Prostate gland (tissue), 2 donors: Measurements from ENCODE around the gene UVRAG. TPM values are rescaled to one million over a fixed set of nuclear protein-coding genes. Genes with fewer than 3 reads are reported as not detected.

Experiments used
- DNase-seq: peaks from one replicate; pipeline ENCODE4 v3.0.0-alpha.2; 2019; ENCODE audit warnings: low spot score
- H3K27ac ChIP-seq, 2 donors: fragments of 200-600 bp; sonication (generic); 2 replicates each; pipeline ENCODE4 v1.5.1; 2017 to 2019
- H3K27me3 ChIP-seq: fragments of 200-600 bp; sonication (generic); replicated peaks from 2 replicates; pipeline ENCODE4 v1.5.1; 2019; ENCODE audit not compliant: insufficient read depth
- H3K36me3 ChIP-seq, 2 donors: fragments of 200-600 bp; sonication (generic); 1 replicate in 1 of 2; 2 replicates in 1 of 2; pipeline versions ENCODE4 v1.5.1 to v1.8.1; 2017 to 2019
- H3K4me1 ChIP-seq: fragments of 200-600 bp; sonication (generic); replicated peaks from 2 replicates; pipeline ENCODE4 v1.5.1; 2019
- H3K4me3 ChIP-seq, 2 donors: fragments of 200-600 bp; sonication (generic); 2 replicates each; pipeline ENCODE4 v1.5.1; 2017 to 2019
- H3K9me3 ChIP-seq: fragments of 200-600 bp; sonication (generic); 2 replicates; pipeline ENCODE4 v1.5.1; 2017
- POLR2A ChIP-seq: fragments of 450-650 bp; IDR thresholded peaks from one replicate; pipeline ENCODE4 v1.6.1; 2016; ENCODE audit warnings: antibody characterized with exemption, mild to moderate bottlenecking
- POLR2AphosphoS5 ChIP-seq: sonication (generic); formaldehyde crosslinking; IDR thresholded peaks from one replicate; pipeline ENCODE4 v1.6.1; 2017; ENCODE audit warnings: antibody characterized with exemption
- WGBS: methylation state at CpG from one replicate; pipeline ENCODE4 v1.1.5; 2018; 5-methylcytosine and 5-hydroxymethylcytosine counted together
- intact Hi-C: fragments of 100-400 bp; cut with DNase I; formaldehyde crosslinking; loops from one replicate; pipeline ENCODE4 v1.14.2; 2022
- total RNA-seq, 2 donors: library from RNA; depleted of rRNA; stranded (reverse); fragments of >200 nt; gene quantifications; one replicate each; pipeline ENCODE4 v1.1.0, GENCODE V29; 2016
- TF ChIP-seq, protein P1 (sequence below), 4 experiments: fragments of 200-600 bp in 2 of 4; fragments of 450-650 bp in 2 of 4; sonication (generic) in 2 of 4; IDR thresholded peaks; 1 replicate in 3 of 4; 2 replicates in 1 of 4; pipeline ENCODE4 v1.5.1; 2016 to 2019; ENCODE audit warnings: antibody characterized with exemption in 4 of 4, mild to moderate bottlenecking in 2 of 4, moderate library complexity in 2 of 4

UVRAG gene
- 10 to 100 TPM; 13.9 to 25.2 TPM for total RNA-seq

DNA sequence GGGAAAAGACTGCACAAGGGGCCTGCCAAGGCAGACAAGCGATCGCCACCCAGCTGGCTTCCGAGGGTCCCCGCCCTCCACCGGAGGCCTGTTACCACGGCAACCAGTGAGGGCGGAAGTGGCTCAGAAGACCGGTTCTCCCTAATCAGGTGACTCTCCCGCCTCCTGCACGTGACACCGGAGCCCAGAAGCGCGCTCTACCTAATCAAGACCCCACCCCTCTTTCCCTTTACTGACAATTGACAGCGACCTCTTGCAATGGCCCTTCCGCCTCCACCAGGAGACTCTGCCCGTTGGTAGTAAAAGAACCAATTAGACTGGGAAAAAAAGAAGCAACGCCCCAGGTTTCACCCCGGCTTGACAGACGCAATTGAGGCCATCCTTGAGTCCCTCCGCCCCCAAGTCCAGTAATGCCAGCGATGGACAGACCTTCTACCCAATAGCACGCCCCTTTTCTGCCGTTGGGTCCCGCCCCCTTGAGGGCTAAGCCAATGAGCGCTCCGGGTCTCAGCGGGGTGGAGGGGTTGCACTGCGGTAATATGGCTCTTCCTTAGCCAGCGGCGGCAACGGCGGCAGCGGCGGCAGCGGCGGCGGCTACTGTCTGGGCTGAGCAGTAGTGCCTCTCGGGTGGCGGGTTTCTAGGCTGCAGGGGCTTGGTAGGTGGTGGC lies at the start of gene UVRAG:
UVRAG (plus strand) TSS at position 534 of the 668 bp plus-strand sequence. CDS start 198 bp downstream, outside the sequence.
- peak; percentile 99 for DNase-seq
- Histone ChIP-seq H3K4me1 (peaks cover 10% of the 10 kb centered on the region), H3K27me3 (no peaks in the 10 kb centered on the region), H3K36me3 (no peaks in the 10 kb centered on the region), H3K27ac (peak within 1 kb of the TSS; percentile 85 to 92), H3K9me3 (no peaks in the 10 kb centered on the region), H3K4me3 (peak within 1 kb of the TSS; percentile 74 to 100)
- WGBS = under 1% methylated on average over 37 of the region's 39 CpGs
- intact Hi-C loops = loop anchor here (5.0 kb wide), 1 partner anchor 253 kb away; the partner anchor contains the start of gene SERPINH1
- TF ChIP-seq, protein P1, sequence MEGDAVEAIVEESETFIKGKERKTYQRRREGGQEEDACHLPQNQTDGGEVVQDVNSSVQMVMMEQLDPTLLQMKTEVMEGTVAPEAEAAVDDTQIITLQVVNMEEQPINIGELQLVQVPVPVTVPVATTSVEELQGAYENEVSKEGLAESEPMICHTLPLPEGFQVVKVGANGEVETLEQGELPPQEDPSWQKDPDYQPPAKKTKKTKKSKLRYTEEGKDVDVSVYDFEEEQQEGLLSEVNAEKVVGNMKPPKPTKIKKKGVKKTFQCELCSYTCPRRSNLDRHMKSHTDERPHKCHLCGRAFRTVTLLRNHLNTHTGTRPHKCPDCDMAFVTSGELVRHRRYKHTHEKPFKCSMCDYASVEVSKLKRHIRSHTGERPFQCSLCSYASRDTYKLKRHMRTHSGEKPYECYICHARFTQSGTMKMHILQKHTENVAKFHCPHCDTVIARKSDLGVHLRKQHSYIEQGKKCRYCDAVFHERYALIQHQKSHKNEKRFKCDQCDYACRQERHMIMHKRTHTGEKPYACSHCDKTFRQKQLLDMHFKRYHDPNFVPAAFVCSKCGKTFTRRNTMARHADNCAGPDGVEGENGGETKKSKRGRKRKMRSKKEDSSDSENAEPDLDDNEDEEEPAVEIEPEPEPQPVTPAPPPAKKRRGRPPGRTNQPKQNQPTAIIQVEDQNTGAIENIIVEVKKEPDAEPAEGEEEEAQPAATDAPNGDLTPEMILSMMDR (IDR thresholded peaks at IDR 0.05) = peak in 3 of 4 experiments; percentile 11 to 61 (median 44)
- peak; percentile 91 for TF ChIP-seq POLR2AphosphoS5
- peak; percentile 94 for TF ChIP-seq POLR2A

DNA sequence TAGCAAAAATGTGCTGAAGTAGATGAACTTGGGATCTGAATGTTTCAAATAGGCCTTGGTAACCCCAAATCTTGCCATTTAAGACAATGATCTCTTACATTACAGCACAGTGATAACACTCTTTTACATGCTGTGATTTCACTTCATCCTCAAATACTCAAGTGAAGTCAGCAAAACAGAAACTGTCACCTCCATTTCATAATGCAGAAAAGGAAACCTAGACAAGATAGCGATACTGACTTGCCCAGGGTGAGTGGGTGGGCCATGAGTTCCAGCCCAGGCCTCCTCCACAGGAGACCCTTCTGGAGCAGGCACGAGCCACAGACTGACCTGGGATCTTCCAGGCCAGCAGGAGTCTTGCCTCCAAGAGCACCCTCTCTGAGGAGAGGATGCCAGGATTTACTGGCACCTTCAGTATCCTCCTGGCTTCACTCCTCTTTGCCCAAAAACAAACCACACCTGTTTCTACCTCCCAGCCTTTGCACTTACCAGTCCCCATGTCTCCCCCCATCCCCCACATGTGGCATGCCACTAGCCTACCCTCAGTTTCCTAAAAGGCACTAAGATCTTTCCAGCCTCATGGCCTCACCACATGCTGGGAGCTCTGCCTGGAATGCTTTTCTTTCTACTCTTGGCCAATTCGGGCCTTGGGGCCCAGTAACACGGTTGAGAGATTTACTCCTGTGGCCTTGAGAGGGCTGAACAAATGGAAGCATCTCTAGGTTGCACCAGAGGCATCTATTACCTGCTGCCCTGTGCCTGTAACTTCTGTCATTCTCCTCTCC lies 48.4 kb upstream of the UVRAG start:
- Histone ChIP-seq H3K27ac (no peak overlapping the region), H3K4me3 (no peak overlapping the region), H3K27me3 (no peaks in the 10 kb centered on the region), H3K9me3 (no peaks in the 10 kb centered on the region), H3K4me1 (no peaks in the 10 kb centered on the region), H3K36me3 (no peaks in the 10 kb centered on the region)
- no peak for TF ChIP-seq POLR2A
- no peak for TF ChIP-seq POLR2AphosphoS5
- TF ChIP-seq, protein P1 (IDR thresholded peaks at IDR 0.05) = no peak
- DNase-seq = no peak
- WGBS = 73% methylated on average over 4 of the region's 4 CpGs
- intact Hi-C loops = no loop called here

DNA sequence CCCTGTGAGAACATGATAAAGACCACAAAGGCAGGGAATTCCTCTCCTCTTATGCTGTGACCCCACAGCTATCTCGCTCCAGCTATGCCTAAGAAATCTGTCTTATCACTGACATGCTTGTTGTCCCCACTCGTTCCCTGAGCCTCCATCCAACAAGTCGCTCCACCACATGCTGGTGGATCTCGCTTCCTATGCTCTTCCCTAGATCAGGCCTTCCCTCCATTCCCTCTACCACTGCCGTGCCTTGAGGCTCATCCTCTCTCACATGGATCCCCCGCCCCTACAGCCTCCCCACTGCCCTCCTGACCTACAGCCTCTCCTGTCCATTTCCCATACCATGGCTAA lies 47.8 kb upstream of the UVRAG start:
- H3K4me3 ChIP-seq = no peak overlapping the region
- TF ChIP-seq POLR2A (no peak), POLR2AphosphoS5 (no peak)
- TF ChIP-seq, protein P1 (IDR thresholded peaks at IDR 0.05) = no peak
- no peaks in the 10 kb centered on the region for H3K36me3 ChIP-seq
- no peaks in the 10 kb centered on the region for H3K9me3 ChIP-seq
- intact Hi-C loops = no loop called here
- no peaks in the 10 kb centered on the region for H3K27me3 ChIP-seq
- no peak for DNase-seq
- no peak overlapping the region for H3K27ac ChIP-seq
- 97% methylated on average over 6 of the region's 6 CpGs for WGBS
- no peaks in the 10 kb centered on the region for H3K4me1 ChIP-seq

DNA sequence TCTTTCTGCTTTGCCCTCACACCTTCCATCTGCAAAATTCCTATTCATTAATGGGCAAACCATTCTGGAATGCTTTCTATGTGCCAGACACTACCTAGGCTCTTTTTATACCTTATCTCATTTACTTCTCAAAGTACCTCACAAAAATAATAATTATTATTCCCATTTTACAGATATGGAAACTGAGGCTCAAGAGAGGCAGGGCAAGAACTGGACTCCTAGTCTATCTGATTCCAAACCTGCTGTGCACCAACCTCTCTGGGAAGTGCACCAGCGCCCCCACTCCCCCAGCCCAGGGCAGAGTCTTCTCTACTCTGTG lies 47.3 kb upstream of the UVRAG start:
- H3K4me3 ChIP-seq = no peak overlapping the region
- no peak overlapping the region for H3K27ac ChIP-seq

More for the DNA sequence above, 47.3 kb upstream of the UVRAG start:
- intact Hi-C loops = no loop called here
- H3K36me3 ChIP-seq = no peaks in the 10 kb centered on the region
- WGBS = 22% methylated on average over 1 of the region's 1 CpG
- TF ChIP-seq POLR2A (no peak), POLR2AphosphoS5 (no peak)
- TF ChIP-seq, protein P1 (IDR thresholded peaks at IDR 0.05) = no peak
- H3K27me3 ChIP-seq = no peaks in the 10 kb centered on the region
- no peaks in the 10 kb centered on the region for H3K4me1 ChIP-seq
- H3K9me3 ChIP-seq = no peaks in the 10 kb centered on the region
- no peak for DNase-seq
